Measurements from ENCODE around the gene SEMA6B. TPM values are rescaled to one million over a fixed set of nuclear protein-coding genes. Genes with fewer than 3 reads are reported as not detected.

The SEMA6B gene
- total and polyA plus RNA-seq, 8 donors = 1.2 to 6.7 (median 2.0) TPM; not detected in 1

GRCh38 chr19:4550479-4551050, 8.9 kb downstream of the SEMA6B start:
- TF ChIP-seq POLR2AphosphoS5 (IDR thresholded peaks at IDR 0.05) (no peak), EP300 (IDR thresholded peaks at IDR 0.05) (no peak), POLR2A (IDR thresholded peaks at IDR 0.05) (no peak)
- TF ChIP-seq, protein P1, sequence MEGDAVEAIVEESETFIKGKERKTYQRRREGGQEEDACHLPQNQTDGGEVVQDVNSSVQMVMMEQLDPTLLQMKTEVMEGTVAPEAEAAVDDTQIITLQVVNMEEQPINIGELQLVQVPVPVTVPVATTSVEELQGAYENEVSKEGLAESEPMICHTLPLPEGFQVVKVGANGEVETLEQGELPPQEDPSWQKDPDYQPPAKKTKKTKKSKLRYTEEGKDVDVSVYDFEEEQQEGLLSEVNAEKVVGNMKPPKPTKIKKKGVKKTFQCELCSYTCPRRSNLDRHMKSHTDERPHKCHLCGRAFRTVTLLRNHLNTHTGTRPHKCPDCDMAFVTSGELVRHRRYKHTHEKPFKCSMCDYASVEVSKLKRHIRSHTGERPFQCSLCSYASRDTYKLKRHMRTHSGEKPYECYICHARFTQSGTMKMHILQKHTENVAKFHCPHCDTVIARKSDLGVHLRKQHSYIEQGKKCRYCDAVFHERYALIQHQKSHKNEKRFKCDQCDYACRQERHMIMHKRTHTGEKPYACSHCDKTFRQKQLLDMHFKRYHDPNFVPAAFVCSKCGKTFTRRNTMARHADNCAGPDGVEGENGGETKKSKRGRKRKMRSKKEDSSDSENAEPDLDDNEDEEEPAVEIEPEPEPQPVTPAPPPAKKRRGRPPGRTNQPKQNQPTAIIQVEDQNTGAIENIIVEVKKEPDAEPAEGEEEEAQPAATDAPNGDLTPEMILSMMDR (IDR thresholded peaks at IDR 0.05) = no peak
- H3K36me3 ChIP-seq = peaks cover 0 to 16% (median 4%) of the 10 kb centered on the region in 4 donors
- WGBS, 5 donors = 77 to 92% (median 85%) methylated on average over 11 to 26 of the region's 26 CpGs
- no peaks in the 10 kb centered on the region for H3K9me3 ChIP-seq
- H3K4me1 ChIP-seq = peaks cover 0 to 6% (median 0%) of the 10 kb centered on the region in 4 donors
- peaks cover 0 to 31% (median 0%) of the 10 kb centered on the region in 3 donors for H3K27me3 ChIP-seq
- H3K27ac ChIP-seq = no peak overlapping the region
- intact Hi-C loops (cut with DNase I; ENCODE audit: low total_unique reads) = no loop called here
- no peak overlapping the region for H3K4me3 ChIP-seq
- DNase-seq = no peak

DNA sequence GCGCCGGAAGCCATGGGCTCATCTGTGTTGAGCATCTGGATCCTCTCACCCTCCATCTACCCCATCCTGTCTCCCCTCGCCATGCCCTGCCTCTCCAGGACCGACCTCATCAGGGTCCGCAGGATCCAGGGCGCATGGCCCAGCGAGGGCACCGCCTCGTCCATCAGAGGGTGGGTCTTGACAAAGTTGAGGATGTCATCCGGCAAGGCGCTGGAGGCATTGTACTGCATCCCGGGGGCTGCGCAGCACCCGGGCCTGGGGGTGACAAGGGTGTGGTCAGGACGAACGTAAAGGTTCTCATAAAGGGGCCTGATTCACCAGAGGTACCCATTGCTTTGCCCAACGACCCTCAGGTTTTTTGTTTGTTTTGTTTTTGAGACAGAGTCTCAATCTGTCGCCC, 9.5 kb downstream of the SEMA6B start:
- Histone ChIP-seq H3K27me3 (peaks cover 0 to 31% (median 0%) of the 10 kb centered on the region in 3 donors), H3K27ac (no peak overlapping the region), H3K4me3 (no peak overlapping the region), H3K9me3 (no peaks in the 10 kb centered on the region), H3K4me1 (peaks cover 0 to 6% (median 0%) of the 10 kb centered on the region in 4 donors), H3K36me3 (peaks cover 0 to 15% (median 3%) of the 10 kb centered on the region in 4 donors)
- intact Hi-C loops (cut with DNase I; ENCODE audit: low total_unique reads) = no loop called here
- DNase-seq = no peak
- TF ChIP-seq, protein P1 (IDR thresholded peaks at IDR 0.05) = no peak
- TF ChIP-seq POLR2AphosphoS5 (IDR thresholded peaks at IDR 0.05) (no peak), EP300 (IDR thresholded peaks at IDR 0.05) (no peak), POLR2A (IDR thresholded peaks at IDR 0.05) (no peak)
- 88 to 93% (median 89%) methylated on average over 18 of the region's 18 CpGs for WGBS, 5 donors

DNA sequence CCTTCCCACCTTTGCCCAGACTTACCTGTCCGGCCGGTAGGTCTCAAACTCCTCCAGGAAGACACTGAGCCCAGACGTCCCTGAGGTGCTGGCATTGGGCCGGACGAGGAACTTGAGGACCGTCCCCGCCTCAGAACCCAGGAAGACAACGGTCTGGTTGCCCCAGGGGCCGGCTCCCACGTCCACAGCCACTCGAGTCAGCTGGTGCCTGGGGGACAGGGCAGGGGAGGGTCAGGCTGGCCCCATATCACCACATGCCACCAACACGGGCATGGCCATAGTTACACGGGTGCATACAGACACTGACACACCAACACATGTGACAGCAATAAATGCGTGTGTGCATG, 11.3 kb downstream of the SEMA6B start:
- H3K27me3 ChIP-seq = peaks cover 0 to 31% (median 0%) of the 10 kb centered on the region in 3 donors
- H3K9me3 ChIP-seq = no peaks in the 10 kb centered on the region
- peaks cover 0 to 6% (median 0%) of the 10 kb centered on the region in 4 donors for H3K4me1 ChIP-seq
- H3K4me3 ChIP-seq = no peak overlapping the region
- no peak overlapping the region for H3K27ac ChIP-seq
- intact Hi-C loops (cut with DNase I; ENCODE audit: low total_unique reads) = no loop called here
- no peak for DNase-seq
- TF ChIP-seq POLR2AphosphoS5 (IDR thresholded peaks at IDR 0.05) = no peak
- TF ChIP-seq, protein P1 (IDR thresholded peaks at IDR 0.05) = no peak
- TF ChIP-seq POLR2A (IDR thresholded peaks at IDR 0.05) = no peak
- no peak for TF ChIP-seq EP300 (IDR thresholded peaks at IDR 0.05)
- 51 to 73% (median 60%) methylated on average over 11 to 14 of the region's 14 CpGs for WGBS, 5 donors
- H3K36me3 ChIP-seq = peaks cover 0 to 11% (median 3%) of the 10 kb centered on the region in 4 donors

DNA sequence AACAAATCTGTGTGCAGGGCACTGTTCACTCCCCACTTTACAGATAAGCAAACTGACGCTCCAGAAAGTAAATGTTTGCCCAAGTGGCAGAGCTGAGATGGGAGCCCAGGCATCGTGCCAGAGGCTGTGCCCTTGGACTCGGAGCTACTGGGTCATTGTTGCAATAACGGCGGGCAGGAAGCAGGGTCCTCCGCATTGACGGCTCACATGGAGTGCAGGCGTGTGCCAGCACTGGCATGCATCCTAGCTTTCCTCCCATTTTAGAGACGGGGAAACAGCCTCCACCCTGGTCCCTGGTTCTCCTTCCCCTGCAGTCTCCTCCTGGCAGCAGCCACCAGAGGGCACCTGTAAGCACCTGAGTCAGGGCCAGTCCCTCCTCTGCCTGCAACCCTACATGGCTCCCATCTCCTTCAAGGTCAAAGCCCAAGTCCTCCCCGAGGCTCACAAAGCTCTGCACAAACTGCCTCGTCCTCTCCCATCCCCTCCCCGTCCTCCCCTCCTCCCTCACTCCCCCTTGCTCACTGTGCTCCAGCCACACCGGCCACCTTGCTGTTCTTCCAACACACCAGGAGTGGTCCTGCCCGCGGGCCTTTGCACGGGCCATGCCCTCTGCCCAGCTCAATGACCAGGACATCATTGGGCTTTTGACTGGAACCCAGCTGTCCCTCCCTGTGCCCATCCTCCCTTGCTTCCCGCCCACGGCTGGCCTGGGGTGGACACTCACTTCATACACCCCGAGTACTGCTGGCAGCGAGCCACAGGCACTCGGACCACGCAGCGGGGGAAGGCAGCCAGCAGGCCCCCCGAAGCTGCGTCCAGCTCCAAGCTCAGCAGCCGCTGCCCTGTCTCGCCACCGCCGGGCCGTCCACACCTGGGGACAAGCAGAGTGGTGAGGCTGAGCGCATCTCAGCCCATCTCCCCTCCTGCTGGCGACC, 11.9 kb downstream of the SEMA6B start:
- Histone ChIP-seq H3K36me3 (peaks cover 0 to 11% (median 3%) of the 10 kb centered on the region in 4 donors), H3K9me3 (no peaks in the 10 kb centered on the region), H3K27ac (no peak overlapping the region), H3K4me1 (peaks cover 0 to 6% (median 0%) of the 10 kb centered on the region in 4 donors), H3K27me3 (peaks cover 0 to 28% (median 0%) of the 10 kb centered on the region in 3 donors), H3K4me3 (no peak overlapping the region)
- peak in 1 of 2 donors; percentile 60 for DNase-seq
- intact Hi-C loops (cut with DNase I; ENCODE audit: low total_unique reads) = no loop called here
- TF ChIP-seq, protein P1 (IDR thresholded peaks at IDR 0.05) = peak in 2 of 7 experiments; percentile 24 to 41
- no peak for TF ChIP-seq POLR2AphosphoS5 (IDR thresholded peaks at IDR 0.05)
- WGBS, 5 donors = 54 to 75% (median 61%) methylated on average over 23 to 32 of the region's 32 CpGs

All from stomach (tissue), 9 donors.